Eye (tissue), 1 donor: Measurements from ENCODE around the gene RNASEH2B.

Source experiments
- DNase-seq: peaks from one replicate; pipeline ENCODE4 v3.0.0-alpha.2; 2015

Gene RNASEH2B

GRCh38 chr13:50909605-50910484, at the start of gene RNASEH2B:
Gene RNASEH2B (plus strand): TSS chr13:50909791. CDS start chr13:50910077, 286 bp downstream.
- DNase-seq: peak; percentile 89

- no peak for DNase-seq
These were observed 45.1 kb upstream of the RNASEH2B start for GRCh38 chr13:50864492-50864891.

- no peak for DNase-seq
These were observed 42.6 kb upstream of the RNASEH2B start for GRCh38 chr13:50866817-50867636.

- no peak for DNase-seq
These were observed 42.0 kb upstream of the RNASEH2B start for GRCh38 chr13:50867637-50867945.

GRCh38 chr13:50871405-50871804, 38.2 kb upstream of the RNASEH2B start:
- no peak for DNase-seq

GRCh38 chr13:50873467-50873866, 36.1 kb upstream of the RNASEH2B start:
- DNase-seq: peak; percentile 18

GRCh38 chr13:50873991-50874390, 35.6 kb upstream of the RNASEH2B start:
- DNase-seq: no peak

- no peak for DNase-seq
These were observed 26.7 kb upstream of the RNASEH2B start for GRCh38 chr13:50882816-50883435.

GRCh38 chr13:50883728-50884127, 25.9 kb upstream of the RNASEH2B start:
- DNase-seq: no peak

- no peak for DNase-seq
These were observed 25.3 kb upstream of the RNASEH2B start for GRCh38 chr13:50884265-50884664.

- DNase-seq: no peak
These were observed 22.4 kb upstream of the RNASEH2B start for GRCh38 chr13:50887151-50887550.

- DNase-seq: no peak
These were observed 21.2 kb upstream of the RNASEH2B start for GRCh38 chr13:50888362-50888761.

- no peak for DNase-seq
These were observed 20.3 kb upstream of the RNASEH2B start for GRCh38 chr13:50889317-50889716.

GRCh38 chr13:50891206-50891605, 18.4 kb upstream of the RNASEH2B start:
- DNase-seq: no peak

- no peak for DNase-seq
These were observed 17.2 kb upstream of the RNASEH2B start for GRCh38 chr13:50892210-50892944.

GRCh38 chr13:50893211-50893852, 16.3 kb upstream of the RNASEH2B start:
- DNase-seq: peak; percentile 65

GRCh38 chr13:50894012-50894411, 15.6 kb upstream of the RNASEH2B start:
- no peak for DNase-seq

- DNase-seq: no peak
These were observed 15.1 kb upstream of the RNASEH2B start for GRCh38 chr13:50894504-50894903.

- no peak for DNase-seq
These were observed 11.3 kb upstream of the RNASEH2B start for GRCh38 chr13:50898338-50898737.

GRCh38 chr13:50901701-50902100, 7.9 kb upstream of the RNASEH2B start:
- DNase-seq: no peak

GRCh38 chr13:50905256-50905655, 4.3 kb upstream of the RNASEH2B start:
- DNase-seq: no peak

- no peak for DNase-seq
These were observed 1.8 kb upstream of the RNASEH2B start for GRCh38 chr13:50907781-50908180.
